ENCODE data around the gene VSTM2L.
"Not testable (repeated sequence)": the region's sequence is repeated elsewhere in the genome, so short reads cannot be mapped to it uniquely, and the experiment has no call there.

The VSTM2L gene, protein sequence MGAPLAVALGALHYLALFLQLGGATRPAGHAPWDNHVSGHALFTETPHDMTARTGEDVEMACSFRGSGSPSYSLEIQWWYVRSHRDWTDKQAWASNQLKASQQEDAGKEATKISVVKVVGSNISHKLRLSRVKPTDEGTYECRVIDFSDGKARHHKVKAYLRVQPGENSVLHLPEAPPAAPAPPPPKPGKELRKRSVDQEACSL

DNA sequence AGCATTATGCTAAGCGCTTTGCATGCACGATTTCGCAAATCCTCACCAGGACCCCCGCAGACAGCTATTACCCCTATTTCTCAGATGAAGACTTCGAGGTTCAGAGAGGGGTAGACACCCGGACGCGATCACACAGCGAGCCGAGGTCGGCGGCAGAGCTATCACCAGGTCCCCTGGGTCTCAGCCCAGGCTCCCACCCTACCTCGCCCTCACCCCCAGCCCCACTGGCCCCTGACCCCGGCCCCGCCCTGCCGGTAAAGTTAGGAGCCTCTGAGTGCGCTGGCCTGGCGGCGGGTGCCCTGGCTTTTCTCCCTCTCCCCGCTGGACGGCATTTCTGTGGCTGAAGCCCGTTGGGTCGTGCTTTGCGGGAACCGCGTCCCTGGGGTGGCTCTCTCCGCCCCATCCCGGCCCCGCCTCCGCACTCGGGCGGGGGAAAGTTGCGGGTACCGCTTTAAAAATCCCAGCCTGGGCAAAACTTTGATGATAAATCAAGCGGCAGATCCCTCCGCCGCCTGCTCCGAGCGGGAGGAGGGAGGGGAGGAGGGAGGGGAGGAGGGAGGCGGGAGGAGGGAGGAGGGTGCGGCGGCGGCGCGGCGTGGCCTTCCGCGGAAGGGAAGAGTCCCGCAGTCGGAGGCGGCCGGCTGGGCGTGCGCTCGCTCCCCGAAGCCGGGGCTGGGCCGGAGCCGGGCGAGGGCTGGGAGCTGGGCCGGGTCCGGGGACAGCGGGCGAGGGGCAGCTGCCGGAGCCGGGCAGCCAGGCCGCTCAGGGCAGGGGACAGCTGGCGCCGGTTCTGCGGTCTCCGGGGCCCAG lies at the start of gene VSTM2L:
Gene VSTM2L (plus strand): TSS at position 624 of the 810 bp plus-strand sequence. CDS start 224 bp downstream, outside the sequence.
- DNase-seq: no peak

DNA sequence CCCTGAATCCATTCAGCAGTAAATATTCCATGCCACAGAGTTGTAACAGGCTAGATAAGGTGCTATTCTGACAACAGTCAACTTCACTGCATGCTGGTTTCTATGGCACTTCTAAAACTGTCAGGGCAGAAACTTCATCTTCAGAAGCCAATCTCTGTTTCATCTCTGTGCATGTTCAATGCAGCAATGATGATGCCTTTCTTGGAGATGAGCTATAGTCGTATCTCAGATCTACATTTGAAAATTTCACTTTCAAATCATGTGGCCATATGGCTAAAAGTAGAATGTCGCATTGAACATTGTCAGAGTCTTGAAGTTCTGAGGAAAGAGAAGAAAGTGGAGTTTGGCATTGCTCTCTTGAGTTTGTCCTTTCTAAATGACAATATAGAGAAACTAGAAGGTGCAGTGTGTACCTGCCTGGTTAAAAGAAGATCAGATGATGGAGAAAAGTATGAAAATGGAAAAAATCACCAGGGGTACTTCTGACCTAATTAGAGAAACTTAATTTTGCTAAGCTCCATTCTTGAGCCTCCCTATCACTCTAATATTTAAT lies 49.0 kb upstream of the VSTM2L start:
- DNase-seq: no peak

DNA sequence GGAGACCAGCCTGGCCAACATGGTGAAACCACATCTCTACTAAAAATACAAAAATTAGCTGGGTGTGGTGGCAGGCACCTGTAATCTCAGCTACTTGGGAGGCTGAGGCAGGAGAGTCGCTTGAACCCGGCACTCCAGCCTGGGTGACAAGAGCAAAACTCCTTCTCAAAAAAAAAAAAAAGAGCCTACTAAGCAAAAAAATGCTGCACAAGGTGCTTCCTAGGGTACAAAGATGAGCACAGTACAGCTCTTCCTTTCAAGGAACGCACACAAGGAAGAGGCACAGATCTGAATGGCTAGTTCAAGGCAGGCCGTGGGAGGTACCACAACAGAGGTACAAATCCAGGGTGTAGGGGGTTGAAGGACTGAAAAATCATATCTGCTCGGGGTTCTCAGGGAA lies 46.9 kb upstream of the VSTM2L start:
- not testable (repeated sequence) for DNase-seq

DNA sequence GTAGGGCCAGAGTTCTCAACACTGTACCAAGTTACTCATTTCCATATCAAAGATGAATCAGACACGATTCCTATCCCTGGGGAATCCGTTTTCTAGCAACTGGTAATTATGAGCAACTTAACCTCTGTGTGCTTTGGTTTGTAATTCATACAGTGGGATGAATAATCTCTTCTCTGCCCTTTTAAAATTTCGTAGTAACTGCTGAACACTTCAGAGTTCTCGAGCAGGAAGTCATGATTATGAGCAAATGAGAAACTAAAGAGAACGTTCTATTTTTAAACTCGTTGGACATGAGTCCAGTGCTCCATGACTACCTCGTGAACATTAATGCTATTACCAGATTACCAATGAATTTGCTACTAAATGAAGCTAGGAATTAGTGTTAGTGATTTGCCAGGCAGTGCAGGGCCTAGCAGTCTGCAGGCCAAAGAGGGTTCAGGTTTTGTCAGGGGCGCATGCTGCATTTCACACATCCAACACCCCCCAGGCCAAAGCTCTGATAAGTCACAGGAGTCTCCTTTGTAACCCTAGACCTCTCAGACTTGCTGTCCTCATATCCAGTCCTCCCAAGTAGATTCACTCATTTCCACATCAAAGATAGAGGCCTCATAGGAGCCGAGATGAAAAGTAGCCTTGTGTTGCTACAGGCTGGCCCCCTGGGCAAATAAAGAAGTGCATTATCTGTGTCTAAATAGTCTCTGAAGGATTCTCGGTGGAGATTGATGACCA lies 45.8 kb upstream of the VSTM2L start:
- no peak for DNase-seq

DNA sequence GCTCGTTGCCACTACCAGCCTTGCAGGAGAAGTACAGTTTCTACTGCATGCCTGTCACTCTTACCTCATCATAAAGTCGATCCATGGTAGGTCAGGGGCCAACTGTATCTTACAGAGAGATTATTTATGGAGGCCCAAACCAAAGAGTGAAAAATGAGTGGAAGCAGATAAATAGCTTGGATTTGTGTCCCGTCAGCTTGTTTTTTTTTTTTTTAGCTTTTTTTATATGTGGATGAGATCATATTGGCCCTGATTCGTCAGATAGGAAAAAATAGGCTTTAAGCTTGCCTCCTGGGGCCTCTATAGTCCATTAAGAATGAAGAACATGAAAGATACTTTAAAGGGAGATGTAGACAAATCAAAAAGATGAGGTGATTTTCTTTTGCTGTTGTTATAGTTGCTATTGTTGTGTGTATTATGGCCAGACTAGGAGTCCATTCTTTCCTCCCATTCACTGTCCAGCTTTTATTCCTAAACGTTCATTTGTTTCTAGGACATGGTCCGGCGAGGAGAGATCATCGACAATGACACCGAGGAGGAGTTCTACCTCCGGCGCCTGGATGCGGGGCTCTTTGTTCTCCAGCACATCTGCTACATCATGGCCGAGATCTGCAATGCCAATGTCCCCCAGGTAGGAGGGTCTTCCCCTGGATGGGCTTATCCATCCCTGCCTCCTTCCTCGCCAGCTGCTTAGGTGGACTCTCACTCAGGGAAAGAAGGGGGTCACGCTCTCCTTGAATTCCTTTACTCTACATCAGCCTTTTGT lies 43.3 kb upstream of the VSTM2L start:
- DNase-seq: no peak

DNA sequence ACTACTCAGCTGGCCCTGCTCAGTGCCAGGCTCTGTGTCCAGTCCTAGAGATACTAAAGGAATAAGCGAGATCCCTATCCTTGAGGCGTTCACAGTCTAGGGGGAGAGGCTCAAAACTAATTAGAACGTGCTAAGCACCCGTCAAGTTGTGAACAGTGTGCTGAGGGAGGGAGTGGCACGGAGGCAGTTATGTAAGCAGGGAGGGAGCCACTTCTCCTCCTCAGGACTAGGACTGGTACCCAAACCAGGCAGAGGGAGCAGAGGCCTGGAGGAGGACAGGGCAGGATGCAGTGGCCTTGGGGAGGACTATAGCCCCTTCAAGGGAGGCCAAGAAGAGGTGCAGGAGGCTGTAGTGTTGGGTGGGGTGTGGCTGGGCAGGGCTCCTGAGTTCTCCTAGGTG lies 39.6 kb upstream of the VSTM2L start:
- DNase-seq: no peak

DNA sequence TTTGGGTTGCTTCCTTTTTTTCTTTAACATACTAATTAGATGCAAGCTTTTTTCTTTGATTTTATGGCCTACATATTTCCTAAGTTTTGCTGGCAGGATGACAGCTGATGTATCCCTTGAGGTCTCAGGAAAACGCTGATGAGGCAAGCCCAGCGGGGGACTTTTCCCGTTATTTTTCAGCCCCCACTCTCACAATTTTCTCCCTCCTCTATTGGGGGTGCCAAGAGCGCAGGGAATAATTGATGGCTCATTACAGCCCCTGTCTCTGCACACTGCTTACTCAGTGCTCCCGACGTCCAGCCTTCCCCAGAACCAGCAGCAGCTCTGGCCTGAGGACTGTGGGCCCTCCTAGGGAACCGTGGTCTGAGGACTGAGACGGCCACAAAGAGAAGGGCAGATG lies 38.6 kb upstream of the VSTM2L start:
- DNase-seq: no peak

DNA sequence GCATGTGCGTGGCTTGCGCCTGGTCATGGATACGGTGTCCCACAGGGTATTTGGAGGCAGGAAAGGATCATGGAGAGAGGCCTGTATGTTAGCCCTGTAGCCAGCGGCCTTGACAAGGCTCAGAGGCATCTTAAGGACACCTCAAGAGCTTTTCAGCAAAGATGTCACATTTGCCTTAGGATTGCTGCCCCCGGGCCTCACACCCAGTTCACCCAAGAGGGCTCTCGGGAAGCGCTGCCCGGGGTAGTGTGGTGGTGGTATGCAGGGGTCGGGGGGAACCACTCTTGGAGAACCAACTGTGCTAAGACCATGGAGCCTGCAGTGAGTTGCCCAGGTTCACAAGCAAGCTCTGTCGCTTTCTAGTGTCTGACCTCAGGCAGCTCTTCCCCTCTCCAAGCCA lies 36.9 kb upstream of the VSTM2L start:
- DNase-seq: no peak

DNA sequence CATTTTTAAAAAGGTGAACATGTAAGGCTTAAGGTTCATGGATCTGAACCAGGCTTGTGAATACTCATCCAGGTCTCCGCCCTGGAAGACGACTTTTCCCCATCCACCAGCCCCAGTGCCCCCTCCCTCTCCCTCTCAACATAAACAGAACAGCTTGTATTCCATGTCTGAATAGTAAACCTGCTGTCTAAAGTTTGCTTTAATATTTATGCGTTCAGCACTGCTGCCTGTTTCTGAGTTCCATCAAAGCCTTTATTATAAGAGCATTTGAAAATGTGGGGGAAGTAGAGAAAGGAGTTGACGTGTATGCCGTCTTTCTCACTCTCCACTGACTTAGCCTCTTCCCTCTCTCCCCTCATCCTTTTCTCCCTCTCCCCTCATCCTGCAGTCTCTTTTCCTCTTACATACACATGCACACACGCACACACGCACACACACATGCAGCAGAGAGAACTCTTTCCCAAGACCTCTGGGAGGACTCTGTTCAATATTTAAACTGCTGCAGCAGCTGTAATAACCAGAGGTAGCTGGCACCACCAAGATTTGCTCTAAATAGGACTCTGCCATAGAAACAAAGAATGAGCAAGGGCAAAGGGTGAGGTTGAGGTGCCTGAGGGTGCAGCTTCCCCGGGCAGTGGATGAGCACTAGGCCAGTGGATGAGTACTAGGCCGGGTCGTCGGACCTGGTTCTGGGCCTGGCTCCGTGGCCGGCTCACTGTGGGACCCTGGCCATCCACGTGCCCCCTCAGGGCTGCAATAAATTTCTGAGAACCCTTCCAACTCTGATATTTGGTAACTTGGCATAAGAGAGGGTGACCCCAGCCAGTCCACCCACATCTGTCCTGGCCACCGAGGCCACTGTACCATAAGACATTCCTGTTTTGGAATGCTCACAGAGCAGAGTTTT lies 35.4 kb upstream of the VSTM2L start:
- no peak for DNase-seq

DNA sequence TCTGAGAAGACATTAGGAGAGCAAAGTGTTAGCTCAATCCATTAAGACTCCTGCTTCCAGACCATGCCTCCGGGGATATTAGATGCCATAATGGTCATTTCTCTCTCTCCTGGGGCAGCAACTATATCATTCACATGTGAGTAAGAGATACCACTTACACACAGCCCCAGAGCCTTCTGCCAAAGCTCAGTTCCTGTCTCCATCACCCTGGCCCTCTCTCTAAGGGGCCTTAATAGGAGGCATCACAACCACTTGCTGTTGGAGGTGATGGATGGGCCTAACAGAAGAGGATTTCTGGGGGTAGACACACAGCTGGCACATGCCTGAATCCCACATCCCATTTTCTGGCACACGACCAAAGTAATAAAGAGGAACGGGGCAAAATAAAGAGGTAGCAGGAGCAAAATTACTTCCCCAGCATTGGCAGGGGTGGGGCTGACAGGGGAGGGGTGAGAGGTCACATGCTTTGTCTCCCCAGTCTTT lies 34.0 kb upstream of the VSTM2L start:
- no peak for DNase-seq

DNA sequence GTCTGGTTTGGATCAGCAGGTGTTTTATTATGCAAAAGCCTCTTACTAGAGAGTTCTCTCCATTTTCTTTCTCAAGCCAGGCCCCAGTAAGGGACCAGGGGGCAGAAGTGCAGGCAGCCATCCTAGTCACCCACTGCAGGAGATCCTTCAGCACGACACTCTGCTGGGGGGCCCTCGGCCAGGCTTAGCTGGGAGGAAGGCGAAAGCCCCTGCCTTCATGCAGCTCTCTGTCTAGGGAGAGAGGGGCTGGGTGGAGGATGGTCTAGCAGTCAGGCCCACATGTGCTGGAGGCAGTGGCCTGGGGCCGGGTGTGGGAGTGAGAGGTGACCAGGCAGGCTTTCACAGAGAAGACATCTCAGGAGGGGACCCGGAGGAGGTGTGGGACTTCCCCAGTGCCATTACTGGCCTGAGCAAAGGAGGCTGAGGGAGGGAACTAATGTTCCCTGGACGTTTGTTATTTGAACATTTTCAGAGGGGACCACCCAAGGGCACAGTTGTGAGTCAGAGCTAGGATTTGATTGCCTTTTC lies 33.5 kb upstream of the VSTM2L start:
- DNase-seq: no peak

DNA sequence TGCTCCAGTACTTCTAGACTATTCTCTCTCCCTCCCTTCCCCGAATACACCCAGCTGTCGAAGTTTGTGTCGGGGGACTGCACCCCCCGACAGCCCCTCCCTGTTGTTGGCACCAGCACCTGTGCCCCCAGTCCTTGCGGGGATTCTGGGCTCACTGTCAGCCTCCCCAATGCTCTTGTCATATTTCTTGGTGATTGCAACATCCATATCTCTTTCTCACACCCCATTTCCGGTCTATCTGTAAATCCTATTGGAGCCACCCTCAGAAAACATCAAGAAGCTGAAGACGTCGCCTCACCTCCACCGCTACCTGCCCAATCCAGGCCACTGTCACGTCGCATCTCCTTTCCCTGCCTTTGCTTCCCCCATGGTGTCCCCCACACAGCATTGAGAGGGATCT lies 32.6 kb upstream of the VSTM2L start:
- DNase-seq: no peak

DNA sequence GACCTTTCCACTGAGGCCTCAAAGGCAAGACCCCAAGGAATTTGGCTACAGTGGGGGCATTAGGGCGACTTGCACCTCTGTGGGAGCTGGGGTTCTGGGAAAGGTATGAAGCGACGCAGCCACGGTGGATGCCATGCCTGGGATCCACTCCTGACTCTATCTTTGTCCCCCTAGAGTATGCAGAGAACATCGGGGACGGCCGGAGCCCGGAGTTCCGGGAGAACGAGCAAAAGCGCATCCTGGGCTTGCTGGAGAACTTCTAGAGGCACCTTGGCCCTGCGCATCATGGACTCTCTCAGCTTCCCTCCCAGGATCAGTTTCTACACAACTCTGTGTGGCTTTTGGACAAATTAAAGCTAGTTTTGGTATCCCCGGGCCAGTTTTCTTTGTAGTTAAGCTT lies 31.2 kb upstream of the VSTM2L start:
- DNase-seq: no peak

DNA sequence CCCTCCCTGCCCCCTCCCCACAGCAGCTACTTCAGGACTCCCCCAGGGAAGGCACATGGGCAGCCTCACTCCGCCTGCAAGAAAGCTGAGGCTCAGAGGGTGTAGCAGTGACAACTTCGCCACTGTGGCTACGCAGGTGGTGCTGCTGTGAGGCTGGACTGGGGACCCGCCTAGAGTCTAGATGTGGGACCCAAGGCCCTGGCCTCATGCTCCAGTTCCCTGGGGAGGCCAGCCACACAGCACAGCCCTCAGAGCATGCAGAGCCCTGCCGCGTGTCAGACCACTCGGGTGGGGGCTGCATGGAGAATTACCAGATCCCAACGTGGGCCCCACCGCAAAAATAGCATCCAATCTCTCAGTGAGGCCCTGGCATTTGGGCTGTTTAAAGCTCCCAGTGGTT lies 30.8 kb upstream of the VSTM2L start:
- no peak for DNase-seq

DNA sequence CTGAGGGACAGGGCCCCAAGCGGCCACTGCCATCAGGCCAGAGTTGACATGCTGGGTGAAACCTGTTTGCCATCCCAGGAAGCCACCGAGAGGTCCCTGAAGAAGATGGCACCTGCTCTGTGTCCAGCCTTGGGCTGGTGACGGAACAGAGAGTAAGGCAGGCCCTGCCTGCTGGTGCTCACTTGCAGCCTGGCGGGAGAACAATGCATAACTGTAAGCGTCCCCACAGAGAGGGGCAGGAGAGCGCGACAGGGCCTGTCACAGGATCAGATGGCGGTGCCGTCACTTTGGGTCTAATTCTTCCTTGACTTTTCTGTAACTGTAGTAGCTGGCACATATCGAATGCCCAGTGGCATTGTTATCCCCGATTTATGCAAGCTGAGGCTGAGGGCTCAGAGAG lies 29.0 kb upstream of the VSTM2L start:
- no peak for DNase-seq

DNA sequence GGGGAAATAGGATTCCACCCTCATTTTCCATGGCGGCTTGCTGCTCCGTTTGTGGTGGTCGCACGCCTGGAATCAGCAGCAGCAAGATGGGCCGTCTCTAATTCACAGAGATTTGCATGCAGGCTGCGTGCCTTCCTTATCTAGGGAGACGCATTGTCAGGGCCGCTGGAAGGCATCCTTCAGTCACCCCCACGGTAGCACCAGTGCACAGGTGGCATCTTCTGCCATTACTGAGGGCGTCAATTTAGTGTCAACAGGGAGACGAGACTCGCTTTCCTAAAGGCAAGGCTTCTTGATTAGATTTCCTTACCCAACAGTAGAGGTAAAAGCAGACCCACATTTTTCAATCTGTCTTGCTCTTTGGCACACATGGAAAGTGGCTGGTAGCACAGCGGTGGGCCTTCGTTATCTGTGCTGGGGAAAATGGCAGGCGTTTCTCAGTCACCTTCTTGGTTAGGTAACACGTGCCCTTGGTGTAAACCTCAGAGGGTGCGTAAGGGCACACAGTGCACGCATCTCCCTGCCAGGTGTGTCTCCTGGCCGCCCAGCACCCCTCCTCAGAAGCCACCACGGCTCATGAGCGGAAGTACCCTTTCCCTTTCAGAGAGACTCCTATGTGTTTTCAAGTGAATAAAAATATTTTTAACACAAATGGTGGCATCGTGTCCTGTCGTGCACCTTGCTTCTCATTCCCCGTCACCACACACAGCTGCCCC lies 27.3 kb upstream of the VSTM2L start:
- DNase-seq: no peak

DNA sequence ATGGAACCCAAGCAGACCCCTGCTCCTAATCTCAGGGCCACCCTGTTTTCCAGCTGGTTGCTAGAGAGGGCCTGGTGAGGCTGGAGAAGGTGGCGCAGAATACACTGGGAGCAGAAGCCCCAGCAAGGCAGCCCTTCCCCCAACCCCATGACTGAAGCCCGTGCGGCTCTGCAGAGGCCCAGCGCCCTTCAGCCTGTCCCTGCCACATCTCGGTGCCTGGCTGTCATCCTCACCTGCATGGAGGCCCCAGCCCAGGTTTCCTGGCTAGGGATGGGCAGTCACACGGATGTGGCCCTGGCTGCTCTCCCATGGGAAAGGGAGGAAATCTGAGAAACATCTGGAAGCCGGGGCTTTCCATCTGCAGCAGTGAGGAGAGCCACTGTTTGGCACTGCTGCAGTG lies 26.1 kb upstream of the VSTM2L start:
- no peak for DNase-seq

DNA sequence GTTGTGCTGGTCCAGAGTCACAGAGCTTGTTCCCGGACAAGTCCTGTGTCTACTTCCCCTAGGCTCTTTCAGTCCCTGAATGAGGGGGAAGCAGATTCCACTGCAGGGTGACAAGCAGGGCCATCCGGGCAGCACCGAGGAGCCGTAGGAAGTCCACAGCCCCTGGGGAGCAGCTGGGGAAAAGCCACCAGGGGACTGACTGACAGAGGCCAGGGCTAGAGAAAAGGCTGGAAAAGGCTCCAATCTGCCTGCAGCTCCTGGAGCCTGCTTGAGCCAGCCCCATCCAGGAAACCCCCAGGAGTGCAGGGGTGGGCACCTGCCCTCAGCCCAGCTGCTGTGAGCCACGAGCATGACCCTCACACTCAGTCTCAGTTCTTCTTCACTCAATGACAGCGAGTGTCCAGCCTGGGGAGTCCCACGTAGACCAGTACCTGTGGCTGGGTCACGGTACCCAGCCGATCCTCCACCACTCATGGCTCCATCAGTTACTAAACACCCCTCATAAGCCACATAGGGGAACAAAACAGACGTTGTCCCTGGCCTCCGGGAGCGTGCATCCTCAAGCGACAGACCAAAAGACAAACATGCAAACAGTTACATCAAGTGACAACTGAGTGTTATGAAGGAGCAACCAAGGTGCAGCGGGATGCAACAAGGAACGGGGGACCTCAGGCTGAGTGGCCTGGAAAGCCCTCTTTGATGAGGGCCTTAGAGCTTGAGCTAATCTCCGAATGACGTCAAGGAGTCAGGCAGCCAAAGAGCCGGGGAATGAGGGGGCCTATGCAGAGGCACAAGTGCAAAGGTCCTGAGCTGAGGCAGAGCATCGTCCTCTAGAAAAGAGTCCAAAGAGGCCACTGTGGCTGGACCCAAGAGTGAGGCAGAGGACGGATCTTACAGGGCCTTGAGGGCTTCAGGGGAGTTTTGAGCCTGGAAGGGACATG lies 24.8 kb upstream of the VSTM2L start:
- no peak for DNase-seq

DNA sequence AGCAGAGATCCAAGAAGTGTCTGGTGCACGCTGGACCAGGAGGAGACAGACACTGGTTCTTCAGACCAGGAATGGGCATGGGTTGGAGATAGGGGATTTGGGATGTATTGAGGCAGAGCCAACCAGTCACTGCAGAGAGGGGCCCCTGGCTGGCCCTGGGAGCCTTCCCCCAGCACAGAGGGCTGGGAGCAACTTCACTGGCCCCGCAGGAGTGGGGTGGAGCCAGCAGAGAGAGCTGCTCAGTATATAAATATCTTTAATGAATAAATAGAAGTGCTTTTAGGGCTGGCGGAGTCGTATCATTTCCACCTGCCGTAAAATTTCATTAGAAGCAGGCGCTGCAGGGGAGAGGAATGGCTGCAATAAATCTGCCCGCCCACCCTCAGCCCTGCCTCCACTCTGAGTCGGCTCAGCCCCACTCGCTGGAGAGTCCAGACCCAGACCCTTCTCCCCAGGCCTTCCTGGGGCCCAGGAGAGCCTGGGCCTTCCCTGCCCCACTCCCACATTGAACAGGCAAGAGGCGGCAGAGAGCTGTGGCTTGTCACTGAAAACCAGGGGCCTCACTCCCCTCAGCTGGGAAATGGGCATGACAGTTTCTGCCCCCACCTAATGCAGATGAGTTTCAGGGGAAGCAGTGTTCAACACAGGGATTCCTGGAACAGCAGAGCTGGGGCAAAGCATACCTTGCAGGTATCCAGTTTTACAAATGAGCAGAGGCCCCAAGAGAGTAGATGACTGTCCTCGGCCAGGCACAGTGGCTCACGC lies 23.9 kb upstream of the VSTM2L start:
- DNase-seq: no peak
